ENCODE data around the gene OBSCN.
A peak's percentile ranks its signal among the peaks of the same experiment; 100 is the strongest.

The OBSCN gene

GRCh38 chr1:228207851-228208821 is at the start of gene OBSCN:
TSS of gene OBSCN (plus strand) at chr1:228208044. CDS start at chr1:228211784, 3,740 bp downstream.
- DNase-seq (ENCODE audit: low read depth in 2 of 2), result no peak

GRCh38 chr1:228158151-228159007 is 49.5 kb upstream of the OBSCN start:
- DNase-seq (ENCODE audit: low read depth in 2 of 2), result no peak

- DNase-seq (ENCODE audit: low read depth in 2 of 2), result no peak
These were observed 48.7 kb upstream of the OBSCN start for GRCh38 chr1:228159008-228159665.

- DNase-seq (ENCODE audit: low read depth in 2 of 2), result no peak
These were observed 47.6 kb upstream of the OBSCN start for GRCh38 chr1:228160201-228160761.

GRCh38 chr1:228161362-228161761 is 46.5 kb upstream of the OBSCN start:
- DNase-seq (ENCODE audit: low read depth in 2 of 2), result no peak

- DNase-seq (ENCODE audit: low read depth in 2 of 2), result no peak
These were observed 46.0 kb upstream of the OBSCN start for GRCh38 chr1:228161866-228162265.

- no peak for DNase-seq (ENCODE audit: low read depth in 2 of 2)
These were observed 45.4 kb upstream of the OBSCN start for GRCh38 chr1:228162286-228163006.

GRCh38 chr1:228163007-228163753 is 44.7 kb upstream of the OBSCN start:
- no peak for DNase-seq (ENCODE audit: low read depth in 2 of 2)

- no peak for DNase-seq (ENCODE audit: low read depth in 2 of 2)
These were observed 43.9 kb upstream of the OBSCN start for GRCh38 chr1:228163776-228164519.

- no peak for DNase-seq (ENCODE audit: low read depth in 2 of 2)
These were observed 43.1 kb upstream of the OBSCN start for GRCh38 chr1:228164561-228165371.

GRCh38 chr1:228165372-228166169 is 42.3 kb upstream of the OBSCN start, which contains the start of gene IBA57:
TSS of gene IBA57 (plus strand) at chr1:228165804. CDS start at chr1:228165817, 13 bp downstream.
- peak; percentile 99 for DNase-seq (ENCODE audit: low read depth in 2 of 2)

- DNase-seq (ENCODE audit: low read depth in 2 of 2), result peak in 1 of 2 donors; percentile 20
These were observed 41.5 kb upstream of the OBSCN start for GRCh38 chr1:228166170-228166936.

- DNase-seq (ENCODE audit: low read depth in 2 of 2), result no peak
These were observed 39.1 kb upstream of the OBSCN start for GRCh38 chr1:228168563-228169270.

GRCh38 chr1:228169345-228169744 is 38.5 kb upstream of the OBSCN start:
- DNase-seq (ENCODE audit: low read depth in 2 of 2), result no peak

GRCh38 chr1:228170666-228171065 is 37.2 kb upstream of the OBSCN start:
- no peak for DNase-seq (ENCODE audit: low read depth in 2 of 2)

- no peak for DNase-seq (ENCODE audit: low read depth in 2 of 2)
These were observed 36.5 kb upstream of the OBSCN start for GRCh38 chr1:228171221-228171891.

Measured in stimulated activated CD8-positive, alpha-beta memory T cell treated with anti-CD3 and anti-CD28 coated beads, Interleukin-15, amount 100 ng/mL, for 48 hours (primary cell).